HG02610 (cell line): ENCODE measurements around the gene GRM5.
"Not testable (repeated sequence)": the region's sequence is repeated elsewhere in the genome, so short reads cannot be mapped to it uniquely, and the experiment has no call there.

Experiments
- ATAC-seq: cut with Tn5 transposase; IDR thresholded peaks from one replicate; pipeline ENCODE4 v1.9.1; 2021; ENCODE audit warnings: mild to moderate bottlenecking, moderate library complexity; ENCODE audit not compliant: unreplicated experiment

GRM5 gene

DNA sequence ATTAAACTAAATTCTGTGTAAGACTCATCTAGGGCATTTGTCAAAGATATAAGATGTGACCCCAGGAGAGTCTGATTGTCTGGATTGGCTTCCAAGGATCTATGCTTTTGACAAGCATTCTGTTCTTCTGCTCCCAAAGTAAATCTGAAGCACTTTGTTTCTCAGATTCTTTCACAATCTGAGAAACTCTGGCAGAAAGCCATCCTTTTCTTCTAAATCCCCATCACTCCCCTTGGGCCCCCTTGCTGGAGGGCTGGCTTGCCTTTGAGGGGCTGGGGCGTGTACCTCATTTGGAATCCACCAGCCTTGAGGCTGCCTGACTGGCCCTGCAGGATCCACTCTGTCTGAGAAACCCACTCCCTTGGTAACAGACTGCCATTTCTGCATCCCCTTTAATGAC, 554.8 kb downstream of the GRM5 start:
- ATAC-seq, result no peak

GRCh38 chr11:88508759-88509581, 556.8 kb downstream of the GRM5 start:
- peak; percentile 72 for ATAC-seq

DNA sequence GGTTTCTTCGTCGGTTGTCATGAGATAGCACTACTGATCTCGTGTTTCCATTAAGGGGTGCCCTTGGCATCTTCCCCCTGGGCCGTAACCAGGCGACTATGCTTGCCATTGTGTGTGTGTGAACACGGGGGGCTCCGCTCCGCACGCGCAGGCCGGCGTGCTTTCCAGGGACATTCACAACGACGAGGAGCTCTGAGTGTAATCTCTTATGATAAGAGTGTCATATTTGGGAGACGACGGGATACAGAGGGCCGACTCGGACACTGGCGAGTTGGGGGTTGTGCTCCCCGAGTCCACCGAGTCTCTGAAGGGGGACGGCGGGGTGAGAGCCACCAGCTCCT, 557.4 kb downstream of the GRM5 start:
- peak; percentile 5 for ATAC-seq

GRCh38 chr11:88507771-88508417, 557.9 kb downstream of the GRM5 start:
- no peak for ATAC-seq

DNA sequence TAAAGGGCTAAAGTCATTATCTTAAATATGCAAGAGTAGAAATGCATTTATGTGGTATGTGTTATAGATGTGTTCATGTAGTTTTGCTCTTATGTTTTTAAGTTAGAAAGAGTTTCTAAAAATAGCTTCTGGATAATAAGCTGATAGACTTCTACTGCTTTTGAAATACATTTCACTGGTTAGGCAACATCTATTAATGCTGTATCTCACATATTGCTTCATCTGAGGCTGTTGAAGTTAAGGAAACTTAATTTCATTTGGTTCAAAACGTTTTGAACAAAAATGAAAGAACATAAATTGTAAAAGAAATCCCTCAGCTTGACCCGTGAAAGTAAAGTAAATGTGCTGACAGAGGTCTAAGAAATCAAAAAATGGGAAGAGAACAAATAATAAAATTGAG, 564.2 kb downstream of the GRM5 start:
- ATAC-seq, result no peak

DNA sequence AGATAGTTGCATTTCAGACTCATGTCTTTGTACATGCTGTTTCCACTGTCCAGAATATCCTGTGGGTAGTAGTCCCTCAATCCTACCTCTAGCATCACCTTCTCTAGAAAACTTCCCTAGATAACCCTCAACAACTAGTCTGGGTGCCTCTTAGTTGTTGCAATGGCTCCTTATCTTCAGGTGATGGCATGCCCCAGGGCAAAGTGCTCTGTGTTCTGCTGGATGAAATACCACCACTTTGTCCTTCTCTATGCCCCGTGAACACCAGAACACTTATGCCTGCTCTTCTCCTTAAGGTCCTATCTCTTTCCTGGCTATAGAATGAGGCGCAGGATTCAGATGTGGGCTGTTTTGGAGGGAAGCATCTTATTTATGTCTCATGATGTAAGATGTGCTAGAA, 569.9 kb downstream of the GRM5 start:
- ATAC-seq, result no peak

DNA sequence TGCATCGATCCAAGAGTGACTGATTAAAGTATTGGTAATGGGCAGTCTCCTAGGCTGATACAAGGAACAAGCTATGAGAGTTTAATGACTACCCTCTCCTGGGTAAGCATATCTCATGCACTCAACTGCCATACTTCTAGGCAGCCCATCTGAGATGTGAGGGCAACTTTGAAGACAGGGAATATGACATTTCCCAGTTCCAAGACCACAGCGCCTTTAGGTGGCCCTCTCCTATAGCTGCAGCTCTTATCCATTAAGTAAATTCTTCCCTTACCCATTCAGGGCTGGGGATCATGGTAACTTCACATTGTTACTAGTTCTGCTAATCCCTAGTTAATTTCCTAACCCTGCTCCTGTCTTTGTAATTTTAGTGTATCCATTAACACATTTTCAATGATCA, 570.9 kb downstream of the GRM5 start:
- ATAC-seq, result no peak

DNA sequence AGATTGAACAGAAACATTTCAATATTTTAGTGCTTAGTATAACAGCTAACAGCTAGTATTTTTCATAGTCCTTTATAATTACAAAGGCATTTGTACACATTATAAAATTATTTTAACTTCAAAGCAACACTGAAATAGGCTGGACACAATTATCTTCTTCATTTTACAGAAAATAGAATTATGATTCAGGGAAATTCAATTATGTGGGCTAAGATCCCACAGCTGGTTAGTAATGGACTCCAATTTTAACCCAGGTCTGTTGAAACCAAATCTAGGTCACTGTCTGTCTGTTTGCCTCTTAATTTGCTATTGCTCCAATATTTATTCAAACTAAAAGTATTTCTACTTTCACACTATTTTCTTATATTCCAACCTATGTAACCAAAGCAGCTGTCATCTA, 574.1 kb downstream of the GRM5 start:
- no peak for ATAC-seq

- ATAC-seq, result no peak
Observed at GRCh38 chr11:88489030-88489429, 576.8 kb downstream of the GRM5 start.

DNA sequence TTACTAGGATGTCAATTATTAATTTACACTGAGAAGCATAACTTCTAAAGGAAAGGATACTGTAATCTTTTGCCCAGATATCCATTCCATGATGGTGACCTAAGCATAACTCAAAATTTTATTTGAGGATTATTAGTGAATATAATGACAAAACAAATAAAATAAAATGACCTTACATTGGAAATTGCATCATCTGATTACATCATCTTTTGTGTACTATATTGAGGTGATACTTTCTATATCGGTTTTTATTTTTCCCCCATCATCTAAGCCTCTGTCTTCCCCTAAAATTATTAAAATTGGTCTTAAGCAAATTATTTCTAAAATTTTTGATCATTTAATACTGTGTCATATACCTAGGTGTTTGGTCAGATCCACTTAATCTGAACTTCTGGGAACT, 578.1 kb downstream of the GRM5 start:
- no peak for ATAC-seq

DNA sequence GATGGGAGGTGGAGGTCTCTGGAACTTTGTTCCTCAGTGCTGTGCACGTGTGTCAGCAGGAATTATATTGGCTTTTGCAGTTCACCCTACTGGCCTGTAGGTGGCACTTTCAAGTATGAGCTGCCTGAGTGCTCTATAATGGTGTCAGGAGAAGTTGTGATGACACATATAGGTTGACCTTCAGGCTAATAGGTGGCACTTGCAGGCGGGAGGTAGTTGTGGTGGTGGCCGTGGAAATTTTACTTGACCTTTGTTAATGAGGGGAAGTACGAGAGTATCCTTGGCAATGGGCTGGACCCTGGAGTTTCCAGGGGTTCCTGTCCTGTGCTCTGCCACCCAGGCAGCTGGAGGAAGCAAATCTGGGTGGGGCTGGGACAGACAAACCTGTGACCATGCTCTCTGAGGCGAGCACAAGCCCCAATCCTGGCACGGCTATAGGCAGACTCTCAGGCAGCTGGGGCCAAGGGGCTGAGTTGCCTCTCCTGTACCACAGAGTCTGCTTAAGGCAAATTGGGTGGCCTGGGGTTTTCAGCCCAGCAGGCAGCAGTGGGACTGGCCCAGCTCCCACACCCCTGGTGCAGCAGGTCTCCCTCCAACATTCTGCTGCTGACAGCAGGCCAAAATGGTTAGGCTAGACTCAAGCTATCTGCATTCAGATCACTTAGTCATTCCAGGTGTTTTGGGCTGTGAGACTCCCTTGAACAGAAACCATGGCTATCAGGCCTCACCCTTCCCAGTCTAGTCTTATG, 580.7 kb downstream of the GRM5 start:
- peak; percentile 80 for ATAC-seq

GRCh38 chr11:88482871-88483301, 582.9 kb downstream of the GRM5 start:
- no peak for ATAC-seq

GRCh38 chr11:88480223-88480622, 585.6 kb downstream of the GRM5 start:
- ATAC-seq, result no peak

DNA sequence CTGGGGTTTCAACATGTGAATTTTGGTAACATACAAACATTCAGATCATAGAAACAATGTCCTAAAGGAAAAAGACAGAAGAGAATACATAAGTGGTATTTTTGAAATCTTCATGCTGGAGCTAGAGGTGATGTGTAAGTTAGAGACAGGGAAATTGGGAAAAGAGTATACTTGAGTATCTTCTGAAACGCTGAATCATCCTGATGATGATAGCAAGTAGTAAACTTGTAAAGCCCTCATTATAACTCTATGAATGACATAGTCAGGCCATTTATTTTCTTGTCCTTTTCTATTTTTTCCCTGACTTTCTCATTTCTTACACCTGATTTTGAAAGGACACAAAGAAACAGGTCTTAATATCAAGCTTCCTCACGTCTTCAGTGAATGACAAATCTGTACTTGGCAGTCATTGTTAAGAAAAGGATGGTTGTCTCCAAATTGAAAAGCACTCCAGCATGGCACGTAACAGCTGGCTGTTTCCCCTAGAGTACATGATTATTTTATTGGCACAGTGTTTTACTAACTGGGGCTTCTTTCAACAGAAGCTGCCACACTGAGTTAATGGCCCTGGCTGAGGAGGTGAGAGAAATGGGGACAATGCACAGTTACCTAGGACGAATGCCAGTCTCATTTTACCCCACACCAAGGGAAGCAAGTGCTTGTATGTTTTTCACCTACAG, 587.5 kb downstream of the GRM5 start:
- ATAC-seq, result no peak

GRCh38 chr11:88475991-88476418, 589.8 kb downstream of the GRM5 start:
- no peak for ATAC-seq

GRCh38 chr11:88474655-88475054, 591.1 kb downstream of the GRM5 start:
- ATAC-seq, result no peak

GRCh38 chr11:88469561-88470225, 596.1 kb downstream of the GRM5 start:
- ATAC-seq, result no peak

DNA sequence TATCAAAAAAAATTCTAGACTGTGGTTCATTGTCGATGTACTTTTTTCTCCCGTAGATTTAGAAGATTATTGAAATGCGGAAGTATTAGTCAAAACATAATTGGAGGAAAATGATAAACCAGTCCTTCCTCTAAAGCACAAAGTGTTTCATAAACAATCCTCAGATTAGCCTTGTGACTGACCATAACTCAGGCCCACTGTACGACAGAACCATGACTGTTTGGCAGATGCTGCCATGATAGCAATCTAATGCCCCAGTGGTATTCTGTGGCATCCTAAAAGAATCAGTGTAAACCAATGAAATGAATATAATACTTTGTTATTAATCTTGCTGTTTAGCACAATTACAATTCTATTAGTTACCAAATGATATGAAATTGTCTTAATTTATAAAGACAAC, 601.3 kb downstream of the GRM5 start:
- ATAC-seq, result no peak

DNA sequence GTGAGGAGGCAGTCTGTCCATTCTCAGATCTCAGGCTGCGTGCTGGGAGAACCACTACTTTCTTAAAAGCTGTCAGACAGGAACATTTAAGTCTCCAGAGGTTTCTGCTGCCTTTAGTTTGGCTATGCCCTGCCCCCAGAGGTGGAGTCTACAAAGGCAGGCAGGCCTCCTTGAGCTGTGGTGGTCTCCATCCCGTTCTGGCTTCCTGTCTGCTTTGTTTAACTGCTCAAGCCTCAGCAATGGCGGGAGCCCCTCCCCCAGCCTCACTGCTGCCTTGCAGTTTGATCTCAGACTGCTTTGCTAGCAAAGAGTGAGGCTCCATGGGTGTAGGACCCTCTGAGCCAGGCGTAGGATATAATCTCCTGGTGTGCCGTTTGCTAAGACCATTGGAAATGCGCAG, 602.5 kb downstream of the GRM5 start:
- ATAC-seq, result not testable (repeated sequence)

DNA sequence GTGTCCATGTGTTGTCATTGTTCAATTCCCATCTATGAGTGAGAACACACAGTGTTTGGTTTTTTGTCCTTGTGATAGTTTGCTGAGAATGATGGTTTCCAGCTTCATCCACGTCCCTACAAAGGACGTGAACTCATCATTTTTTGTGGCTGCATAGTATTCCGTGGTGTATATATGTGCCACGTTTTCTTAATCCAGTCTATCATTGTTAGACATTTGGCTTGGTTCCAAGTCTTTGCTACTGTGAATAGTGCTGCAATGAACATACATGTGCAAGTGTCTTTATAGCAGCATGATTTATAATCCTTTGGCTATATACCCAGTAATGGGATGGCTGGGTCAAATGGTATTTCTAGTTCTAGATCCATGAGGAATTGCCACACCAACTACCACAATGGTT, 607.7 kb downstream of the GRM5 start:
- not testable (repeated sequence) for ATAC-seq

DNA sequence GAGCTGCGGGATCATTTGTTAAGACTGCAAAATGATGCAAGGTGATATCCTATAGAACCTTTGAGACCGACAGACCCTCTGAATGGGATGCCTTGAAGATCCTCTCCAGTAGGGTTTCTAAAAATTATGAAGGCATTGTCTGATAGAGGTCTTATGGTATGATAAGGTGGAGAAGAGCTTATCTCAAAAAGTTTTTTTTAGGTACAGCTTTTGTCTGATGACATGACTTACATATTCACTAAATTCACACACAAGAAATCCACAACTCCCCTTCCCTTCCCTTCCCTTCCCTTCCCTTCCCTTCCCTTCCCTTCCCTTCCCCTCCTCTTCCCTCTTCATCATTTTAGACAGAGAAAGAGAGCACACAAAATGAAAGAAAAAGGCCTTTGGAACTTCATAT, 609.8 kb downstream of the GRM5 start:
- no peak for ATAC-seq
